Measurements from ENCODE around the gene GTPBP3. TPM values are rescaled to one million over a fixed set of nuclear protein-coding genes. Genes with fewer than 3 reads are reported as not detected.

GTPBP3 gene
- total RNA-seq, 1 donor from 2014 or later = 45.0 TPM

DNA sequence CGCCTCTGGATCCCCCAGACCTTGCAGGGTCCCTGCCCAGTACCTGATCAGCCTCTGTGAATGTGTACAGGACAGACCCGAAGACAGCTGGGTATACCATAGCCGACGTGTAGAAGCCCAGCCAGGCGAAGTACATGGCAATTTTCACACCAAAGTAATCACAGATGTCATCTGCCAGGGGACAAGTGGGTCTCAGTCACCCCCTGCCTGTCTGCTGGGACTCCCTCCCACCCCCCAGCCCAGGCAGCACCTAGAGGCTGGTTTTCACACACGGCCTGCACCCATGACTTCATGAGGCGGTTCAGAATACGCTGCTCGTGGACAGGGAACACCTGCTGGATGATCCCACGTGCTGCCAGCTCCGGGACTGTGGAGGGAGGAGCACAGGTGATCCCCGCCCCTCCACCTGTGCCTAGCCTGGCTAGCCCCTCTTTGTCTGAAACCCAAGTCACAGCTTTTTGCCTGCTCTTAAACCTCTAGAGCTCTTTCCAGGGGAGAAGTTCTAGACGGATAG lies 6.3 kb upstream of the GTPBP3 start:
- Mint-ChIP-seq H3K9me3 (no peaks in the 10 kb centered on the region), H3K4me1 (peaks cover 21% of the 10 kb centered on the region), H3K27ac (no peak overlapping the region), H3K36me3 (peaks cover 10% of the 10 kb centered on the region), H3K4me3 (peak overlapping the region; percentile 45), H3K27me3 (ENCODE audit: low read depth) (peaks cover 14% of the 10 kb centered on the region)
- TF ChIP-seq, protein P1, sequence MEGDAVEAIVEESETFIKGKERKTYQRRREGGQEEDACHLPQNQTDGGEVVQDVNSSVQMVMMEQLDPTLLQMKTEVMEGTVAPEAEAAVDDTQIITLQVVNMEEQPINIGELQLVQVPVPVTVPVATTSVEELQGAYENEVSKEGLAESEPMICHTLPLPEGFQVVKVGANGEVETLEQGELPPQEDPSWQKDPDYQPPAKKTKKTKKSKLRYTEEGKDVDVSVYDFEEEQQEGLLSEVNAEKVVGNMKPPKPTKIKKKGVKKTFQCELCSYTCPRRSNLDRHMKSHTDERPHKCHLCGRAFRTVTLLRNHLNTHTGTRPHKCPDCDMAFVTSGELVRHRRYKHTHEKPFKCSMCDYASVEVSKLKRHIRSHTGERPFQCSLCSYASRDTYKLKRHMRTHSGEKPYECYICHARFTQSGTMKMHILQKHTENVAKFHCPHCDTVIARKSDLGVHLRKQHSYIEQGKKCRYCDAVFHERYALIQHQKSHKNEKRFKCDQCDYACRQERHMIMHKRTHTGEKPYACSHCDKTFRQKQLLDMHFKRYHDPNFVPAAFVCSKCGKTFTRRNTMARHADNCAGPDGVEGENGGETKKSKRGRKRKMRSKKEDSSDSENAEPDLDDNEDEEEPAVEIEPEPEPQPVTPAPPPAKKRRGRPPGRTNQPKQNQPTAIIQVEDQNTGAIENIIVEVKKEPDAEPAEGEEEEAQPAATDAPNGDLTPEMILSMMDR (IDR thresholded peaks at IDR 0.05; ENCODE audit: unreplicated experiment) = no peak
- no peak for DNase-seq (ENCODE audit: low spot score in 2 of 2, unreplicated experiment in 2 of 2)

DNA sequence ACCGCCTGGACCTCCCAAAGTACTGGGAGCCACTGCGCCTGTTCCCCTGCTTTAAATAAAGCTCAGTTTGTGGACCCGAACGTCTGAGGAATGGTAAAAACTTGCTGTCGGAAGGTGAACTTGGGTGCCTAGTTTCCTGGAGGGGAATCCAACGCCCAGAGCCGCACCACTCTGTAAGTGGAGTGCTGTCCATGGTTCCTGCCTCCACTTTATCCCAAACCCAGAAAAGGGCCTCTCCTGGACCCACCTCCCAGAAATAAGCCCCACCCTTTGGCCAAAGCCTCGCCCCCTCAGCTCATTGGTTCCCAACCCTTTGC lies 5.0 kb upstream of the GTPBP3 start:
- H3K4me3 Mint-ChIP-seq = peak overlapping the region; percentile 22
- TF ChIP-seq, protein P1 (IDR thresholded peaks at IDR 0.05; ENCODE audit: unreplicated experiment) = no peak
- peaks cover 17% of the 10 kb centered on the region for H3K4me1 Mint-ChIP-seq
- peaks cover 10% of the 10 kb centered on the region for H3K36me3 Mint-ChIP-seq
- DNase-seq (ENCODE audit: low spot score in 2 of 2, unreplicated experiment in 2 of 2) = no peak
- H3K27me3 Mint-ChIP-seq (ENCODE audit: low read depth) = peaks cover 14% of the 10 kb centered on the region
- H3K9me3 Mint-ChIP-seq = no peaks in the 10 kb centered on the region
- no peak overlapping the region for H3K27ac Mint-ChIP-seq

DNA sequence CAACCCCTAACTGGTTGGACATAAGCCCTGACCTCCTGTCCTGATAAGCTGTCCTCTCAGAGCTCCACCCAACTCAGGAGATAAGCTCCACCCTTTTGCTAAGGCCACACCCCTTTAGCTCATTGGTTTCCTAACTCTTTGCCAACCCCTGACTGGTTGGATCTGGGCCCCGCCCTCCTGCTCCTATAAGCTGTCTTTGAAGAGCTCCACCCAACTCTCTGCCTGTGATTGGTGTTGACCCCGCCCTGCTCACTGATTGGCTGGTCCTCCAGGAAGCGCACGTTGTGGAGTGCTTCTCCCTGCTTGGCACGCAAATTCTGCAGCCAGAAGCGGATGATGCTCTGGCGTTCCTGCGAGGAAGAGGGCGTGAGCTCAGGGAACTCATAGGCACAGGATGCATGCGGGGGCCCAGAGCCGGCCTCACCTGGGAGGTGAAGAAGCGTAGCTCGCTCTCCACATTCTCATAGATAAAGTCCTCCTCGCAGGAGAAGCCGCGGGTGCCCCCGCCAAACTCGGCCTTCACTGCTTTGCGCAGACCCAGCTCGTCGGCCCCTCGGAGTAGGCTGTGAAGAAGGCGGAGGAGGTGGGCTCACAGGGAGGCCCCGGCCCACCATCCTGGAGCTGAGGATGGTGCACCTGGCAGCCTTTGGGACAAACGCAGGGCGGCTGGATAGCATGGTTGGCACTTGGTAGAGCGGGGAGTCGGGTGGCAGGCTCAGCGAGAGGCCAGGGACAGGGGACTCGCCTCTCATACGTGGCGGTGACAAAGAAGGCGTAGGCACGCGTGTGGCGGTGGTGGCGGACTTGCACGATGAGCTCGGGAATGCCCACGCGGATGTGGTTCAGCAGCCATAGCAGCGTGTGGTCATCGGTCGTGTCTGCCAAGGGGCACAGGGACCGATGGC lies 4.4 kb upstream of the GTPBP3 start:
- DNase-seq (ENCODE audit: low spot score in 2 of 2, unreplicated experiment in 2 of 2) = no peak
- H3K4me1 Mint-ChIP-seq = peaks cover 14% of the 10 kb centered on the region
- H3K9me3 Mint-ChIP-seq = no peaks in the 10 kb centered on the region
- no peak overlapping the region for H3K27ac Mint-ChIP-seq
- TF ChIP-seq, protein P1 (IDR thresholded peaks at IDR 0.05; ENCODE audit: unreplicated experiment) = no peak
- H3K36me3 Mint-ChIP-seq = peaks cover 10% of the 10 kb centered on the region
- peaks cover 11% of the 10 kb centered on the region for H3K27me3 Mint-ChIP-seq (ENCODE audit: low read depth)
- peak overlapping the region; percentile 58 for H3K4me3 Mint-ChIP-seq

DNA sequence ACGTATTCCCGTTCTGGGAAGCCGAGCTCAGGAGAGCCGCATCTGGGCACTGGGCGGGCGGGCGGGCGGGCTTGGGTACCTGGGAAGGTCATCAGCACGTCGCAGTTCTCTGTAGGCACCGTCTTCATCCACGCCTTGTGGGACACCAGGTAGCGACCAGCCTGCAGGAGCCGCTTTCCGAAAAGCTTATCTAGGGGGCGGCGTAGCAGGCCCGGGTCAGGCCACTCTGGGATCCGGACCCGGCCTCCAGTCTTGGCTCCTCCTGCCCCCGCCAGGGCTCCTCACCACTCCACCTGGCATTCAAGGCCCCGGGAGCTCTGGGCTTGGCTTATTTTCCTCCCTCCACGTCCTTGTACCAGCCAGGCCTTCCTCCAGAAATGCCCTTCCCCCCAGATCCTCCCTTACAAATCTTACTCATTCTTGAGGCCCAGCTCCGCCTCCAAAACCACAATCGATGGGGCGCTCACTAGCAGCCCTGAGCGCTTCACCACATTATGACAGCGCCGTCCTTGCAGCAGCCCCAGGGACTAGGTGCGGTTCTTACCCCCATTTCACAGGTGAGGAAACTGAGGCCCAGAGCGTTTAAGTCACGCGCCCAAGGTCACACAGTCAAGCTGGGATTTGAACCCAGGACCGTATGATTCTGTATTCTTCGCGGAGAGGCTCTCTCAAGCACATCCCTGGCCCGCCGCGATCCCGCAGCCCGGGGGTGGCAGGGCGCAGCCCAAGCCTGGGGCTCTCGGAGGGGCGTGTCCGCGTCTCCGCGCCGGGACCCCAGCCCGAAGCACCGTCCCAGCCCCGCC lies 3.5 kb upstream of the GTPBP3 start:
- H3K36me3 Mint-ChIP-seq = peaks cover 10% of the 10 kb centered on the region
- TF ChIP-seq, protein P1 (IDR thresholded peaks at IDR 0.05; ENCODE audit: unreplicated experiment) = no peak
- peaks cover 19% of the 10 kb centered on the region for H3K4me1 Mint-ChIP-seq
- H3K9me3 Mint-ChIP-seq = no peaks in the 10 kb centered on the region
- peak overlapping the region; percentile 74 for H3K4me3 Mint-ChIP-seq
- H3K27ac Mint-ChIP-seq = peak overlapping the region; percentile 45
- no peak for DNase-seq (ENCODE audit: low spot score in 2 of 2, unreplicated experiment in 2 of 2)
- H3K27me3 Mint-ChIP-seq (ENCODE audit: low read depth) = peaks cover 11% of the 10 kb centered on the region

DNA sequence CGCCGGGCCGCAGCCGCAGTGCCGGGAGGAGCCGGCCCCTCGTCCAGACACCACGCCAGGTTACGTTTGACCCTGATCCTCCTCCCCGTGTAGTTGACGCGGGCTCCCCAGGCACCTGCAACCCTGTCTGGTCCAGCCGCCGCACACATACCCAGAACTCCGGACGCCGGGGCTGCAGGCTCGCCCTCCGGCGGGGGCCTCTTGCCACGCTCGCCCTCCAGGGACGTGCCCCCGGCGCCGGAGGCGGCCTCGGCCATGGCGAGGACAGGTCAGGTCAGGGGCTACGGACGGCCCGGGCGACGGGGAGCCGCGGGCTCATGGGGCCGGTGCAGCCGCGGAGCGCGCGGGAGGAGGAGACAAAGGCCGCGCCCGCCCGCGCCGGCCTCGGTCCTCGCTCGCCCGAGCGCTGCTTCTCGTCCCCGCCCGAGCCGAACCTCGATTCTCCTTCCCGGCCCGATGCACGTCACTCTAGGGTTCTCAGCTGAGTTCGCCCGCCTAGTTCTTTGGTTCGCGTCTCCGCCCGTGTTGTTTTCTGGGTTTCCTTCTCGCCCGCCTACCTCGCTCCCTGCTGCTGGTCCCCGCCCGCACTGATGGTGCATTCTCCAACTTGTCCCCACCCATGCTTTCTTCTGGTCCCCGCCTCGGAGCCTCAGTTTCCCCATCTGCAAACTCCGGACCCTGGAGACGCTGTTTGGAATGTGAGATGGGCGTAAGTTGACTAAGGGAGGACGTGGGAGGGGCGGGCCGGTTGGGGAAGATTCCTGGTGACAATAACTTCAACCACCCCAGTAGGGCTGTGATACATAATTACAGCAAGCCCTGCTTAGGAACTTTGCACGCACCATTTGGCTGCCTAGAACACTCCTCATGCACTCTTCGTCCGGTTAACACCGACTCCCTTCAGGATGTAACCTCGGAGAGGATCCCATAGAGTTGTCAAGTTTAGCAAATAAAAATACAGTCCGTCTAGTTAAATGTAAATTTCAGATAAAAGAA lies 2.6 kb upstream of the GTPBP3 start, which contains the start of gene ANO8:
Gene ANO8 (minus strand): TSS at position 442 of the 996 bp plus-strand sequence. CDS start 185 bp downstream, at position 257.
- Mint-ChIP-seq H3K36me3 (peaks cover 10% of the 10 kb centered on the region), H3K9me3 (no peaks in the 10 kb centered on the region), H3K4me3 (peak within 1 kb of the TSS; percentile 76), H3K27ac (peak within 1 kb of the TSS; percentile 84), H3K4me1 (peaks cover 19% of the 10 kb centered on the region), H3K27me3 (ENCODE audit: low read depth) (peaks cover 9% of the 10 kb centered on the region)
- peak; percentile 89 to 93 for DNase-seq (ENCODE audit: low spot score in 2 of 2, unreplicated experiment in 2 of 2)
- TF ChIP-seq, protein P1 (IDR thresholded peaks at IDR 0.05; ENCODE audit: unreplicated experiment) = no peak

Data from mesothelial cell of epicardium (in vitro differentiated cells).